HG03469 (cell line): ENCODE measurements around the gene UBAC2.

Experiments used
- ATAC-seq: cut with Tn5 transposase; IDR thresholded peaks from one replicate; pipeline ENCODE4 v1.9.1; 2021; ENCODE audit warnings: mild to moderate bottlenecking, moderate library complexity, moderate number of reproducible peaks; ENCODE audit not compliant: unreplicated experiment

UBAC2 gene

GRCh38 chr13:99266827-99267226 lies 66.2 kb downstream of the UBAC2 start:
- no peak for ATAC-seq

- no peak for ATAC-seq
Observed at GRCh38 chr13:99267927-99268326, 67.3 kb downstream of the UBAC2 start.

- ATAC-seq: no peak
Observed at GRCh38 chr13:99268822-99269221, 68.2 kb downstream of the UBAC2 start.

- peak; percentile 56 for ATAC-seq
Observed at GRCh38 chr13:99269627-99270241, 69.1 kb downstream of the UBAC2 start.

- no peak for ATAC-seq
Observed at GRCh38 chr13:99270518-99270917, 69.9 kb downstream of the UBAC2 start.

GRCh38 chr13:99271249-99271648 lies 70.6 kb downstream of the UBAC2 start:
- no peak for ATAC-seq

- ATAC-seq: no peak
Observed at GRCh38 chr13:99272481-99272880, 71.8 kb downstream of the UBAC2 start.

GRCh38 chr13:99273128-99273527 lies 72.5 kb downstream of the UBAC2 start:
- ATAC-seq: no peak

- ATAC-seq: no peak
Observed at GRCh38 chr13:99275093-99275469, 74.4 kb downstream of the UBAC2 start.

- ATAC-seq: no peak
Observed at GRCh38 chr13:99276706-99277105, 76.1 kb downstream of the UBAC2 start.

GRCh38 chr13:99277629-99278028 lies 77.0 kb downstream of the UBAC2 start:
- ATAC-seq: no peak

GRCh38 chr13:99278200-99278599 lies 77.5 kb downstream of the UBAC2 start:
- ATAC-seq: no peak

- no peak for ATAC-seq
Observed at GRCh38 chr13:99278843-99279242, 78.2 kb downstream of the UBAC2 start.

GRCh38 chr13:99279637-99280036 lies 79.0 kb downstream of the UBAC2 start:
- ATAC-seq: no peak

- ATAC-seq: no peak
Observed at GRCh38 chr13:99280166-99280565, 79.5 kb downstream of the UBAC2 start.

GRCh38 chr13:99281811-99282263 lies 81.2 kb downstream of the UBAC2 start:
- ATAC-seq: peak; percentile 33

- ATAC-seq: peak; percentile 41
Observed at GRCh38 chr13:99282264-99283231, 81.9 kb downstream of the UBAC2 start.

GRCh38 chr13:99285432-99286182 lies 85.0 kb downstream of the UBAC2 start:
- ATAC-seq: no peak

- no peak for ATAC-seq
Observed at GRCh38 chr13:99287551-99287950, 86.9 kb downstream of the UBAC2 start.

GRCh38 chr13:99288089-99288488 lies 87.4 kb downstream of the UBAC2 start:
- peak; percentile 85 for ATAC-seq

- no peak for ATAC-seq
Observed at GRCh38 chr13:99289271-99289670, 88.6 kb downstream of the UBAC2 start.
